H1 (cell line): Measurements from ENCODE around the gene STARD3NL. TPM values are rescaled to one million over a fixed set of nuclear protein-coding genes. Genes with fewer than 3 reads are reported as not detected.

Experiments
- BACH1 ChIP-seq: IDR thresholded peaks from 2 replicates; pipeline ENCODE4 v1.6.1; 2012; ENCODE audit warnings: low read length, improper control_type of control experiment
- RFX5 ChIP-seq: IDR thresholded peaks from 2 replicates; pipeline ENCODE4 v1.6.1; 2011; ENCODE audit warnings: low read depth, low read length, improper control_type of control experiment, borderline replicate concordance
- RXRA ChIP-seq: IDR thresholded peaks from 2 replicates; pipeline ENCODE4 v1.6.1; 2011; ENCODE audit warnings: low read depth, mild to moderate bottlenecking, low read length, moderate library complexity; ENCODE audit not compliant: insufficient read depth
- SIX5 ChIP-seq: IDR thresholded peaks from 2 replicates; pipeline ENCODE4 v1.6.1; 2011; ENCODE audit warnings: mild to moderate bottlenecking, low read depth, low read length
- SP1 ChIP-seq: IDR thresholded peaks from 2 replicates; pipeline ENCODE4 v1.6.1; 2011; ENCODE audit warnings: low read depth, low read length
- TAF1 ChIP-seq: IDR thresholded peaks from 2 replicates; pipeline ENCODE4 v1.6.1; 2011; ENCODE audit warnings: mild to moderate bottlenecking, low read depth, low read length
- polyA plus RNA-seq, 7 experiments: library from polyadenylated mRNA; depleted of rRNA in 3 of 7; stranded (reverse) in 5 of 7; unstranded in 2 of 7; fragments of >200 nt in 5 of 7; fragments of 200-250 nt in 2 of 7; gene quantifications; 1 replicate in 5 of 7; 2 replicates in 1 of 7; 4 replicates in 1 of 7; pipeline versions ENCODE4 v1.2.1 to v1.2.3, GENCODE V29; 2011 to 2013; ENCODE audit warnings: missing spikeins in 2 of 7, mixed read lengths in 2 of 7
- total RNA-seq: library from RNA; stranded (reverse); fragmentation: NEBNext Ultra II Directional; extraction: Animal tissue kit (Norgen Biotek cat#: 25700); gene quantifications from 2 replicates; pipeline ENCODE4 v1.2.1, GENCODE V29; 2021

Gene STARD3NL
- total and polyA plus RNA-seq, 2 of the 8 experiments (the other 6 are each of a cell fraction or from before 2014, with no cell fraction given): 27.1 to 40.5 TPM

DNA sequence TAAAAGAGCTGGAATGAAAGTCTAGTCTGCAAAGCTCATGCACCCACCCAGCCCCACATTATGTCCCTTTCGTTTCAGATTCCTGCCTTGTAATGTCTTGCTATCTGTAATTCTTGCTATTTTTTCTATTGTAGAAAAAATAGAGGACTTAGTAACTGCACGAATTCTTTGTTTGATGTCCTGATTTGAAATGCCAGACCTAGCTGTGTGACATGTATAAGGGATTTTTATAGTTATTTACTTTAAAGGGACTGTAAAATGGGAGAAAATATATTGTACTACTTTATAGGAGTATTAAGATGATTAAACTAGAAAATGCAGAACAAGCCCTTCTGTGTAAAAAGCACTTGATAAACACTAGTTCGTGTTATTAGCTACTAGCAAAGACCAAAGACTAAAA is 63.0 kb downstream of the STARD3NL start (continued):
- TF ChIP-seq RXRA (no peak), TAF1 (no peak), BACH1 (no peak), SP1 (no peak), SIX5 (no peak), RFX5 (no peak)
